Measurements from ENCODE around the gene ZNF639. TPM values are rescaled to one million over a fixed set of nuclear protein-coding genes. Genes with fewer than 3 reads are reported as not detected.
"Not testable (repeated sequence)": the region's sequence is repeated elsewhere in the genome, so short reads cannot be mapped to it uniquely, and the experiment has no call there.

The ZNF639 gene
- total and polyA plus RNA-seq, 7 experiments from 2014 or later, result 33.1 to 74.9 (median 51.1) TPM

DNA sequence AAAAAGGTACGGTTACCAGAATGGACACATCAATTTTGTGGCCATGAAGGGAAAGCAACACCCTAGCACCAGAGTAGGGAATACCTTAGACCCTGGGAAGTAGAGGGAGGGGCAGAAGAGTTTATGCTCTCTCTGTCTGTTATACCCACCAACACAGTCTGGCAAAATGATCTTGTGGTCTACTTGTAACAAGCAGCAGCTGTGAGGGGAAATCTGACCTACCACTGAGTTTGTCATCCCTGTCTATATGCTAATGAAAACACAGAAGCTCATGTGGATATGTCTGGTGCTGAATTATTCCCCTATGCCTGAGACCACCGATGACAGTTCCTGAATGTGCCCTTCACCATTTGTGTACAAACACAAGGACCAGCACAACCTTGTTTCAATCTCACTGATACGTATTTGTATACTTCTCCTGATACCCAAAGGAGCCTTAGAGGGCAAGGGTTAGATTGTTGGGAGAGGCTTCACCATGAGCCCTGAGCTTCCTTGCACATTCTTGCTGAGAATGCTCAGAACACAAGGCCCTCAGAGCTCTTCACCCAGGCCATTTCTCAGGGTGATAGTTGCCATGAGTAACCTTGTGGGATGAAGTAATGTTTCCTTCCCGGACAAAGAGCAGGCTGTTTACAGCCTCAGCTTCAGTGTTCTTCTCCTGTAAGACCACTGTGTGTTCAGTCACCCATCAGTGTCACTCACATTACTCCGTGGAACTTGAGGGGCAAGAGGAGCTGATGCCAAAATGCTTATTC, 24.7 kb upstream of the ZNF639 start:
- Histone ChIP-seq H3K9me3 (ENCODE audit: control insufficient read depth in 2 of 3, low read length in 3 of 3) (no peaks in the 10 kb centered on the region), H3K36me3 (ENCODE audit: control insufficient read depth in 2 of 3, insufficient read depth in 3 of 3, low read length in 3 of 3) (no peaks in the 10 kb centered on the region), H3K27ac (ENCODE audit: low read depth, low read length) (no peak overlapping the region), H3K4me1 (ENCODE audit: control insufficient read depth in 2 of 2, insufficient read depth in 2 of 2, low read length in 2 of 2) (no peaks in the 10 kb centered on the region), H3K27me3 (ENCODE audit: control insufficient read depth in 2 of 2, insufficient read depth in 2 of 2, low read length in 2 of 2) (no peaks in the 10 kb centered on the region), H3K4me3 (ENCODE audit: low read length) (no peak overlapping the region)
- Mint-ChIP-seq H3K4me1 (no peaks in the 10 kb centered on the region), H3K4me3 (no peak overlapping the region), H3K36me3 (no peaks in the 10 kb centered on the region), H3K27ac (no peak overlapping the region), H3K9me3 (peaks cover 0 to 6% (median 0%) of the 10 kb centered on the region in 11 donors), H3K27me3 (peaks cover 0 to 18% (median 2%) of the 10 kb centered on the region in 5 donors)
- intact Hi-C loops (cut with micrococcal nuclease), result no loop called here
- no peak for ATAC-seq
- no peak for DNase-seq
- POLR2A ChIA-PET, result no interaction called here
- CTCF ChIA-PET, result no interaction called here

DNA sequence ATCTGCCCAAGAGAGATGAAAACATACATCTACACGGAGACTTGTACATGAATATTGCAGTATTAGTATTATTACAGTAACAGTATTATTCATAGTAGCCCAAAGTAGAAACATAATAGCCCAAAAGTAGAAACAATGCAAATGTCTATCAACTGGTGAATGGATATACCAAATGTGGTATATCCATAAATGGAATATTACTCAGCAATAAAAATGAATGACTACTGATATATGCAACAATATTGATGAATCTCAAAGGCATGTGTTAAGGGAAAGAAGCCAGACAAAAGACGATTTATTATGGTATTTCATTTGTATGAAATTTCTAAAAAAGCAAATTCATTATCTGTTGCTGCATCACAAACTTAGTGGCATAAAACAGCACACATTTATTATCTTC, 23.5 kb upstream of the ZNF639 start:
- Histone ChIP-seq H3K4me1 (ENCODE audit: control insufficient read depth in 2 of 2, insufficient read depth in 2 of 2, low read length in 2 of 2) (no peaks in the 10 kb centered on the region), H3K27ac (ENCODE audit: low read depth, low read length) (no peak overlapping the region), H3K9me3 (ENCODE audit: control insufficient read depth in 2 of 3, low read length in 3 of 3) (no peaks in the 10 kb centered on the region), H3K36me3 (ENCODE audit: control insufficient read depth in 2 of 3, insufficient read depth in 3 of 3, low read length in 3 of 3) (no peaks in the 10 kb centered on the region), H3K27me3 (ENCODE audit: control insufficient read depth in 2 of 2, insufficient read depth in 2 of 2, low read length in 2 of 2) (no peaks in the 10 kb centered on the region), H3K4me3 (ENCODE audit: low read length) (no peak overlapping the region)
- CTCF ChIA-PET, result no interaction called here
- no peak for DNase-seq
- no peak overlapping the region for H3K4me3 Mint-ChIP-seq
- ATAC-seq, result no peak
- POLR2A ChIA-PET, result no interaction called here
- H3K4me1 Mint-ChIP-seq, result no peaks in the 10 kb centered on the region
- intact Hi-C loops (cut with micrococcal nuclease), result no loop called here
- H3K36me3 Mint-ChIP-seq, result no peaks in the 10 kb centered on the region
- H3K27ac Mint-ChIP-seq, result no peak overlapping the region
- H3K9me3 Mint-ChIP-seq, result peaks cover 0 to 6% (median 0%) of the 10 kb centered on the region in 11 donors
- H3K27me3 Mint-ChIP-seq, result peaks cover 0 to 25% (median 3%) of the 10 kb centered on the region in 5 donors

DNA sequence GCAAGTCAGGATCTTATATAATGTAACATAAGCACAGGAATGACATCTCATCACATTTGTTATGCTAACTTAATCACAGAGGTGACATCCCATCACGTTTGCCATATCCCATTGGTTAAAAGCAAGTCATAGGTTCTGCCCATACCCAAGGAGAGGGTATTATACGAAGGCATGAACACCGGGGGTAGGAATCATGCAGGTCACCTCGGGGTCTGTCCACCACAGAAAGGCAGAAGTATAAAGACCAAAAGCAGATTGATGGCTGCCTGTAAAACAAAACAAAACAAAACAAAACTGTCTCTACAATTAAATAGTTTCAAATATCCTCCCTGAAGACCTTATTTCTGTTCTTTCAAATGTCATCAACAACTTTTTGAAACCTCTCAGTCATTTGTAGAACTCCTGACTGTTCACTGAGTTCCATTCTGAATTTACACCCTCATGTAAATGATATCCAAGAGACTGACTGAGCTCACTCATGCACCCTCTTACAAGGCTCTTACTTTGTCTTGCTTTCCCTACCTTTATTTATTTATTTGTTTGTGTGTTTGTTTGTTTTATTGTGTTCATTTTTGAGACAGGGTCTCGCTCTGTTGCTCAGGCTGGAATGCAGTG, 22.7 kb upstream of the ZNF639 start:
- intact Hi-C loops (cut with micrococcal nuclease), result no loop called here
- no peaks in the 10 kb centered on the region for H3K36me3 ChIP-seq (ENCODE audit: control insufficient read depth in 2 of 3, insufficient read depth in 3 of 3, low read length in 3 of 3)
- no peaks in the 10 kb centered on the region for H3K4me1 Mint-ChIP-seq
- peaks cover 0 to 6% (median 0%) of the 10 kb centered on the region in 11 donors for H3K9me3 Mint-ChIP-seq
- H3K27me3 ChIP-seq (ENCODE audit: control insufficient read depth in 2 of 2, insufficient read depth in 2 of 2, low read length in 2 of 2), result no peaks in the 10 kb centered on the region
- H3K27me3 Mint-ChIP-seq, result peaks cover 0 to 22% (median 3%) of the 10 kb centered on the region in 5 donors
- no peak overlapping the region for H3K27ac ChIP-seq (ENCODE audit: low read depth, low read length)
- no peak overlapping the region for H3K4me3 ChIP-seq (ENCODE audit: low read length)
- no peak overlapping the region for H3K27ac Mint-ChIP-seq
- ATAC-seq (no peak), DNase-seq (no peak)
- H3K4me1 ChIP-seq (ENCODE audit: control insufficient read depth in 2 of 2, insufficient read depth in 2 of 2, low read length in 2 of 2), result no peaks in the 10 kb centered on the region
- no peaks in the 10 kb centered on the region for H3K9me3 ChIP-seq (ENCODE audit: control insufficient read depth in 2 of 3, low read length in 3 of 3)
- CTCF ChIA-PET, result no interaction called here
- H3K36me3 Mint-ChIP-seq, result no peaks in the 10 kb centered on the region
- POLR2A ChIA-PET, result no interaction called here
- H3K4me3 Mint-ChIP-seq, result no peak overlapping the region

DNA sequence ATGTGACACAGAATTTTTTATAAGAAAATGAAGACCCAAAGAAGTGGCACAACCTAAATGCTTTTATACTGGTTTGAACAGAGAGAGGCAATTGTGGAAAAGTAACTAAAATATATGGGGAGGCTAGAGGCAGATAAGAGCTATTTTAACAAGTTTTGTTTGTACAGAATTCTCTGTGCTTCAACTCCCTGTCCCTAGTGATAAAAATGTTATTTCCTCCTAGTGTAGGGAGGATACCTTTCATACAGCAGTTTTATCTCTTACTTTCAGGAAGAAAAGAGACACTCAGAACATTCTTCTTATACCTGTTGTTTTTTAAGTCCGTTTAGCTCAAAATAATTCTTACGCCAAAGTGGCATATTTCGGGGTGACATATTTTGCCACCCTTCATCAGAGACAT, 21.2 kb upstream of the ZNF639 start:
- Histone ChIP-seq H3K27me3 (ENCODE audit: control insufficient read depth in 2 of 2, insufficient read depth in 2 of 2, low read length in 2 of 2) (no peaks in the 10 kb centered on the region), H3K4me3 (ENCODE audit: low read length) (no peak overlapping the region), H3K36me3 (ENCODE audit: control insufficient read depth in 2 of 3, insufficient read depth in 3 of 3, low read length in 3 of 3) (no peaks in the 10 kb centered on the region), H3K4me1 (ENCODE audit: control insufficient read depth in 2 of 2, insufficient read depth in 2 of 2, low read length in 2 of 2) (no peaks in the 10 kb centered on the region), H3K9me3 (ENCODE audit: control insufficient read depth in 2 of 3, low read length in 3 of 3) (no peaks in the 10 kb centered on the region), H3K27ac (ENCODE audit: low read depth, low read length) (no peak overlapping the region)
- Mint-ChIP-seq H3K27me3 (peaks cover 0 to 27% (median 4%) of the 10 kb centered on the region in 5 donors), H3K4me3 (no peak overlapping the region), H3K4me1 (no peaks in the 10 kb centered on the region), H3K27ac (no peak overlapping the region), H3K36me3 (no peaks in the 10 kb centered on the region), H3K9me3 (peaks cover 0 to 6% (median 0%) of the 10 kb centered on the region in 11 donors)
- POLR2A ChIA-PET, result interaction anchor here (0.7 kb wide), 1 partner anchor 230 kb away, joined by 3 read pairs; no protein-coding TSS in a partner anchor
- intact Hi-C loops (cut with micrococcal nuclease), result no loop called here
- CTCF ChIA-PET, result no interaction called here
- DNase-seq, result no peak
- ATAC-seq, result no peak

DNA sequence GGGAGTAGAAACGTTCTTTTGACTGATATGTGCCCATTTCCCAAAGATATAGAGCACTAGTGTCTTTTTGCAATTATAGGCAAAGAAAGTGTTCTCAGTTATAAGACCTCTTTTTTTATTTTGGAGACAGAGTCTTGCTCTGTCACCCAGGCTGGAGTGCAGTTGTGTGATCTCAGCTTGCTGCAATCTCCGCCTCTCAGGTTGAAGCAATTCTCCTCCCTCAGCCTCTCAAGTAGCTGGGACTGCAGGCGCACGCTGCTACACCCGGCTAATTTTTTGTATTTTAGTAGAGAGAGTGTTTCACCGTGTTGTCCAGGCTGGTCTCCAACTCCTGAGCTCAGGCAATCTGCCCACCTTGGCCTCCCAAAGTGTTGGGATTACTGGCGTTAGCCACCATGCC, 20.7 kb upstream of the ZNF639 start:
- Histone ChIP-seq H3K27ac (ENCODE audit: low read depth, low read length) (no peak overlapping the region), H3K9me3 (ENCODE audit: control insufficient read depth in 2 of 3, low read length in 3 of 3) (no peaks in the 10 kb centered on the region), H3K36me3 (ENCODE audit: control insufficient read depth in 2 of 3, insufficient read depth in 3 of 3, low read length in 3 of 3) (no peaks in the 10 kb centered on the region), H3K4me3 (ENCODE audit: low read length) (no peak overlapping the region), H3K4me1 (ENCODE audit: control insufficient read depth in 2 of 2, insufficient read depth in 2 of 2, low read length in 2 of 2) (no peaks in the 10 kb centered on the region), H3K27me3 (ENCODE audit: control insufficient read depth in 2 of 2, insufficient read depth in 2 of 2, low read length in 2 of 2) (no peaks in the 10 kb centered on the region)
- Mint-ChIP-seq H3K4me3 (no peak overlapping the region), H3K27ac (no peak overlapping the region), H3K9me3 (peaks cover 0 to 6% (median 0%) of the 10 kb centered on the region in 11 donors), H3K4me1 (no peaks in the 10 kb centered on the region), H3K36me3 (no peaks in the 10 kb centered on the region), H3K27me3 (peaks cover 0 to 23% (median 4%) of the 10 kb centered on the region in 5 donors)
- ChIA-PET POLR2A (no interaction called here), CTCF (no interaction called here)
- ATAC-seq (no peak), DNase-seq (no peak)
- intact Hi-C loops (cut with micrococcal nuclease), result no loop called here

DNA sequence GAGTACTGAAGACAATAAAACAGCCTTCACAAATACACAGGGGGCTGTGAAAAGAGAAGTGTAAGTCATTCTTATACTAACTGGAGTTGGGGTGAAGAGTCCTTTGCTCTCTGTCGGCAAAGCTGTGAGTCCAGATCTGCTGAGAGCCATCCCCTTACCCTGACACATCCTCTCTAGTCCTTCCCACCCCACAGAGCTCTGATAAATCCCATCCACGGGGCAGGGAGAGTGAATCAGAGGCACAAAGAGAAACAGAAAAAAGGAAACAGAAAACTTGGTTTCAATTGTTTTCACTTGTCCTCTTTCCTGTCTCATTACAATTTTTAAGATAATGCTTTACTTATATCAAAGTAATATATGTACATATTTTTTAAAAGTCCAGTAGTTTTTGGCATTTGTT, 18.2 kb upstream of the ZNF639 start:
- intact Hi-C loops (cut with micrococcal nuclease), result no loop called here
- Mint-ChIP-seq H3K9me3 (peaks cover 0 to 1% (median 0%) of the 10 kb centered on the region in 11 donors), H3K36me3 (no peaks in the 10 kb centered on the region), H3K27me3 (peaks cover 0 to 20% (median 4%) of the 10 kb centered on the region in 5 donors), H3K4me1 (no peaks in the 10 kb centered on the region), H3K27ac (no peak overlapping the region), H3K4me3 (no peak overlapping the region)
- H3K36me3 ChIP-seq (ENCODE audit: control insufficient read depth in 2 of 3, insufficient read depth in 3 of 3, low read length in 3 of 3), result no peaks in the 10 kb centered on the region
- CTCF ChIA-PET, result no interaction called here
- ATAC-seq (no peak), DNase-seq (no peak)
- POLR2A ChIA-PET, result no interaction called here
- H3K4me1 ChIP-seq (ENCODE audit: control insufficient read depth in 2 of 2, insufficient read depth in 2 of 2, low read length in 2 of 2), result no peaks in the 10 kb centered on the region
- H3K9me3 ChIP-seq (ENCODE audit: control insufficient read depth in 2 of 3, low read length in 3 of 3), result no peaks in the 10 kb centered on the region
- H3K27me3 ChIP-seq (ENCODE audit: control insufficient read depth in 2 of 2, insufficient read depth in 2 of 2, low read length in 2 of 2), result no peaks in the 10 kb centered on the region
- H3K27ac ChIP-seq (ENCODE audit: low read depth, low read length), result no peak overlapping the region
- H3K4me3 ChIP-seq (ENCODE audit: low read length), result no peak overlapping the region

DNA sequence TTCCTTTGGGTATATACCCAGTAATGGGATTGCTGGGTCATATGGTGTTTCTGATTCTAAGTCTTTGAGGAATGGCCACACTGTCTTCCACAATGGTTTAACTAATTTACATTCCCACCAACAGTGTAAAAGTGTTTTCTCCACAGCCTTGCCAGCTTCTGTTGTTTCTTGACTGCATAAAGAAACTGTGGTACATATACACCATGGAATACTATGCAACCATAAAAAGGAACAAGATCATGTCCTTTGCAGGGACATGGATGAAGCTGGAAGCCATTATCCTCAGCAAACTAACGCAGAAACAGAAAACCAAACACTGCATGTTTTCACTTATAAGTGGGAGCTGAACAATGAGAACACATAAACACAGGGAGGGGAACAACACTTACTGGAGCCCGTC, 15.5 kb upstream of the ZNF639 start:
- H3K9me3 Mint-ChIP-seq; CTCF ChIA-PET; H3K27ac ChIP-seq (ENCODE audit: low read depth, low read length); H3K4me3 ChIP-seq (ENCODE audit: low read length); H3K4me3 Mint-ChIP-seq; intact Hi-C loops (cut with micrococcal nuclease); H3K36me3 ChIP-seq (ENCODE audit: control insufficient read depth in 2 of 3, insufficient read depth in 3 of 3, low read length in 3 of 3); DNase-seq; ATAC-seq; POLR2A ChIA-PET; H3K4me1 Mint-ChIP-seq; H3K27me3 ChIP-seq (ENCODE audit: control insufficient read depth in 2 of 2, insufficient read depth in 2 of 2, low read length in 2 of 2); H3K27ac Mint-ChIP-seq; H3K9me3 ChIP-seq (ENCODE audit: control insufficient read depth in 2 of 3, low read length in 3 of 3); H3K4me1 ChIP-seq (ENCODE audit: control insufficient read depth in 2 of 2, insufficient read depth in 2 of 2, low read length in 2 of 2); H3K36me3 Mint-ChIP-seq: not testable (repeated sequence)
- peaks cover 0 to 19% (median 4%) of the 10 kb centered on the region in 5 donors for H3K27me3 Mint-ChIP-seq

Data from naive thymus-derived CD4-positive, alpha-beta T cell (primary cell).